Measurements from ENCODE around the gene CNGB1. TPM values are rescaled to one million over a fixed set of nuclear protein-coding genes. Genes with fewer than 3 reads are reported as not detected.

Gene CNGB1
- polyA plus RNA-seq, 1 donor (not counting 4 experiments of a cell fraction or from before 2014, with no cell fraction given), result 0.08 TPM

- FAIRE-seq, result no peak
These were observed 17.1 kb downstream of the CNGB1 start for GRCh38 chr16:57953857-57954256.

GRCh38 chr16:57952909-57953308 is 18.0 kb downstream of the CNGB1 start:
- Histone ChIP-seq H3K9me1 (ENCODE audit: control insufficient read depth, extremely low read depth, insufficient read depth, low read length) (no peaks in the 10 kb centered on the region), H2AFZ (ENCODE audit: control insufficient read depth, low read length) (no peak overlapping the region), H3K4me3 (ENCODE audit: control insufficient read depth in 2 of 3, extremely low read depth in 1 of 3, insufficient read depth in 2 of 3, low read depth in 1 of 3, low read length in 3 of 3) (no peak overlapping the region), H3K9ac (ENCODE audit: control insufficient read depth, extremely low read depth, insufficient read depth, low read length) (no peak overlapping the region), H4K20me1 (ENCODE audit: control insufficient read depth, extremely low read depth, insufficient read depth, low read length) (no peaks in the 10 kb centered on the region), H3K4me2 (ENCODE audit: control insufficient read depth, extremely low read depth, insufficient read depth, low read depth, low read length) (no peak overlapping the region), H3K9me3 (ENCODE audit: control insufficient read depth, low read depth, low read length) (no peaks in the 10 kb centered on the region), H3K27me3 (ENCODE audit: control insufficient read depth, extremely low read depth, insufficient read depth, low read length) (peaks cover 8% of the 10 kb centered on the region), H3K79me2 (ENCODE audit: control insufficient read depth, insufficient read depth, low read length) (no peaks in the 10 kb centered on the region), H3K4me1 (ENCODE audit: control insufficient read depth, extremely low read depth, insufficient read depth, low read length) (no peaks in the 10 kb centered on the region), H3K36me3 (ENCODE audit: control insufficient read depth in 2 of 2, extremely low read depth in 1 of 2, insufficient read depth in 2 of 2, low read length in 2 of 2) (no peaks in the 10 kb centered on the region), H3K27ac (ENCODE audit: control insufficient read depth, insufficient read depth, low read length) (no peak overlapping the region)
- TF ChIP-seq EZH2 (IDR thresholded peaks at IDR 0.05; ENCODE audit: low read length) (no peak), CTCF (optimal IDR thresholded peaks at IDR 0.05 in 1 of 3, IDR thresholded peaks at IDR 0.05 in 1 of 3, conservative IDR thresholded peaks at IDR 0.05 in 1 of 3; ENCODE audit: extremely low read depth in 1 of 3, insufficient read depth in 2 of 3, low read length in 3 of 3) (no peak)
- DNase-seq (ENCODE audit: low read depth, low spot score) (no peak), FAIRE-seq (no peak)
- dilution Hi-C loops (cut with MboI; ENCODE audit: extremely low pct_ligation_motif_present, low sequenced_read_pairs), result no loop called here

More at GRCh38 chr16:57953857-57954256, 17.1 kb downstream of the CNGB1 start:
- H3K9me3 ChIP-seq (ENCODE audit: control insufficient read depth, low read depth, low read length), result no peaks in the 10 kb centered on the region
- no peaks in the 10 kb centered on the region for H3K9me1 ChIP-seq (ENCODE audit: control insufficient read depth, extremely low read depth, insufficient read depth, low read length)
- H3K27ac ChIP-seq (ENCODE audit: control insufficient read depth, insufficient read depth, low read length), result no peak overlapping the region
- no peaks in the 10 kb centered on the region for H3K36me3 ChIP-seq (ENCODE audit: control insufficient read depth in 2 of 2, extremely low read depth in 1 of 2, insufficient read depth in 2 of 2, low read length in 2 of 2)
- H2AFZ ChIP-seq (ENCODE audit: control insufficient read depth, low read length), result no peak overlapping the region
- H3K27me3 ChIP-seq (ENCODE audit: control insufficient read depth, extremely low read depth, insufficient read depth, low read length), result peaks cover 7% of the 10 kb centered on the region
- H3K79me2 ChIP-seq (ENCODE audit: control insufficient read depth, insufficient read depth, low read length), result no peaks in the 10 kb centered on the region
- no peaks in the 10 kb centered on the region for H3K4me1 ChIP-seq (ENCODE audit: control insufficient read depth, extremely low read depth, insufficient read depth, low read length)
- no peak overlapping the region for H3K4me3 ChIP-seq (ENCODE audit: control insufficient read depth in 2 of 3, extremely low read depth in 1 of 3, insufficient read depth in 2 of 3, low read depth in 1 of 3, low read length in 3 of 3)
- dilution Hi-C loops (cut with MboI; ENCODE audit: extremely low pct_ligation_motif_present, low sequenced_read_pairs), result no loop called here
- no peak for DNase-seq (ENCODE audit: low read depth, low spot score)
- TF ChIP-seq EZH2 (IDR thresholded peaks at IDR 0.05; ENCODE audit: low read length) (no peak), CTCF (optimal IDR thresholded peaks at IDR 0.05 in 1 of 3, IDR thresholded peaks at IDR 0.05 in 1 of 3, conservative IDR thresholded peaks at IDR 0.05 in 1 of 3; ENCODE audit: extremely low read depth in 1 of 3, insufficient read depth in 2 of 3, low read length in 3 of 3) (no peak)
- no peak overlapping the region for H3K9ac ChIP-seq (ENCODE audit: control insufficient read depth, extremely low read depth, insufficient read depth, low read length)
- no peaks in the 10 kb centered on the region for H4K20me1 ChIP-seq (ENCODE audit: control insufficient read depth, extremely low read depth, insufficient read depth, low read length)
- no peak overlapping the region for H3K4me2 ChIP-seq (ENCODE audit: control insufficient read depth, extremely low read depth, insufficient read depth, low read depth, low read length)

All from keratinocyte (primary cell).